ENCODE results near the gene ANK2. TPM values are rescaled to one million over a fixed set of nuclear protein-coding genes. Genes with fewer than 3 reads are reported as not detected.

Gene ANK2
- polyA plus RNA-seq, 1 donor (not counting 4 experiments of a cell fraction or from before 2014, with no cell fraction given) = 0.22 TPM

DNA sequence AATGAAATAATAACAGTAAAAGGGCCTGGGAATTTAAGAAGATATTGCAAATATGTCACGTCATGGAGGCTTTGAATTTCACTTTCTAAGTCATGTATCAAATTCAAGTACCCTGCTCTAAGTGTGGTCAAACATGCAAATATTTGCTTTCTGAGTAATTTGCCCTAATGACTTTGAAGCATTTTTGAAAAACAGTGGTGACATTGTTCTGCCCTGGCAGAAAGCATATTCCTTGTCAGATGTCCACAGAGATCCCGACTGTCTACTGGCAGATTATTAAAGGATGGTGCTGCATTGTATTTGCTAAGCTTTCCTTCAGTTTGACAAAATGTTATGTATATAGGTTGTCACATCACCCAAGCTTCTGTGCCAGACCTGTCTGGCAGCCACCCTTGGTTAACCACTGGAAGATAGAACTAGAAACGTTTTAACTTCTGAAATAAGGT, 92.5 kb downstream of the ANK2 start:
- Histone ChIP-seq H3K4me3 (ENCODE audit: control insufficient read depth in 2 of 3, extremely low read depth in 1 of 3, insufficient read depth in 2 of 3, low read depth in 1 of 3, low read length in 3 of 3) (no peak overlapping the region), H3K4me2 (ENCODE audit: control insufficient read depth, extremely low read depth, insufficient read depth, low read depth, low read length) (no peak overlapping the region)
- no peak for DNase-seq (ENCODE audit: low read depth, low spot score)

DNA sequence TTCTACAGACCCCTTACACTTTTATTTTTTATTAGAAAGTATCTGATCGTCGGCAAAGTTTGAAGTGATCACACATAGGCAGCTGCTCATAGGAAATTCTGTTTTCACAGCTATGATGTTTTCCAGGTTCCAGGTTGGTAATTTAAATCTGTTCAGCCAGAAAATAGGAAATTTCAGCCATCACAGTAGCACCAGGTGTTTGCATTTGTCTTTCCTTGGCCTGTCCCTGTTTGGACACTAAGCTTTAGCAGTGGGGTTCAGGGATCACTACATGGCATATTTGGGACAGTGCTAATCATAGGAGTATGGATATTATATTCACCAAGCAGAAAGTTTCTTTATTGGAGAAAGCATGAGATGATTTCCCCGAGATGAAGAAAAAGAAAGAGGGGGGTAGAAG, 92.9 kb downstream of the ANK2 start:
- no peak overlapping the region for H3K27ac ChIP-seq (ENCODE audit: control insufficient read depth, insufficient read depth, low read length)

More for the DNA sequence above, 92.5 kb downstream of the ANK2 start:
- Histone ChIP-seq H3K27me3 (ENCODE audit: control insufficient read depth, extremely low read depth, insufficient read depth, low read length) (no peaks in the 10 kb centered on the region), H4K20me1 (ENCODE audit: control insufficient read depth, extremely low read depth, insufficient read depth, low read length) (no peaks in the 10 kb centered on the region), H3K36me3 (ENCODE audit: control insufficient read depth in 2 of 2, extremely low read depth in 1 of 2, insufficient read depth in 2 of 2, low read length in 2 of 2) (no peaks in the 10 kb centered on the region), H3K9me3 (ENCODE audit: control insufficient read depth, low read depth, low read length) (no peaks in the 10 kb centered on the region), H2AFZ (ENCODE audit: control insufficient read depth, low read length) (no peak overlapping the region), H3K4me1 (ENCODE audit: control insufficient read depth, extremely low read depth, insufficient read depth, low read length) (no peaks in the 10 kb centered on the region), H3K27ac (ENCODE audit: control insufficient read depth, insufficient read depth, low read length) (no peak overlapping the region), H3K9me1 (ENCODE audit: control insufficient read depth, extremely low read depth, insufficient read depth, low read length) (no peaks in the 10 kb centered on the region), H3K79me2 (ENCODE audit: control insufficient read depth, insufficient read depth, low read length) (no peaks in the 10 kb centered on the region), H3K9ac (ENCODE audit: control insufficient read depth, extremely low read depth, insufficient read depth, low read length) (no peak overlapping the region)
- dilution Hi-C loops (cut with MboI; ENCODE audit: extremely low pct_ligation_motif_present, low sequenced_read_pairs) = no loop called here
- TF ChIP-seq, protein P1, sequence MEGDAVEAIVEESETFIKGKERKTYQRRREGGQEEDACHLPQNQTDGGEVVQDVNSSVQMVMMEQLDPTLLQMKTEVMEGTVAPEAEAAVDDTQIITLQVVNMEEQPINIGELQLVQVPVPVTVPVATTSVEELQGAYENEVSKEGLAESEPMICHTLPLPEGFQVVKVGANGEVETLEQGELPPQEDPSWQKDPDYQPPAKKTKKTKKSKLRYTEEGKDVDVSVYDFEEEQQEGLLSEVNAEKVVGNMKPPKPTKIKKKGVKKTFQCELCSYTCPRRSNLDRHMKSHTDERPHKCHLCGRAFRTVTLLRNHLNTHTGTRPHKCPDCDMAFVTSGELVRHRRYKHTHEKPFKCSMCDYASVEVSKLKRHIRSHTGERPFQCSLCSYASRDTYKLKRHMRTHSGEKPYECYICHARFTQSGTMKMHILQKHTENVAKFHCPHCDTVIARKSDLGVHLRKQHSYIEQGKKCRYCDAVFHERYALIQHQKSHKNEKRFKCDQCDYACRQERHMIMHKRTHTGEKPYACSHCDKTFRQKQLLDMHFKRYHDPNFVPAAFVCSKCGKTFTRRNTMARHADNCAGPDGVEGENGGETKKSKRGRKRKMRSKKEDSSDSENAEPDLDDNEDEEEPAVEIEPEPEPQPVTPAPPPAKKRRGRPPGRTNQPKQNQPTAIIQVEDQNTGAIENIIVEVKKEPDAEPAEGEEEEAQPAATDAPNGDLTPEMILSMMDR (optimal IDR thresholded peaks at IDR 0.05 in 1 of 3, IDR thresholded peaks at IDR 0.05 in 1 of 3, conservative IDR thresholded peaks at IDR 0.05 in 1 of 3; ENCODE audit: extremely low read depth in 1 of 3, insufficient read depth in 2 of 3, low read length in 3 of 3) = no peak
- no peak for TF ChIP-seq EZH2 (IDR thresholded peaks at IDR 0.05; ENCODE audit: low read length)
- FAIRE-seq = no peak

More for the DNA sequence above, 92.9 kb downstream of the ANK2 start:
- dilution Hi-C loops (cut with MboI; ENCODE audit: extremely low pct_ligation_motif_present, low sequenced_read_pairs) = no loop called here
- Histone ChIP-seq H3K9me1 (ENCODE audit: control insufficient read depth, extremely low read depth, insufficient read depth, low read length) (no peaks in the 10 kb centered on the region), H3K4me1 (ENCODE audit: control insufficient read depth, extremely low read depth, insufficient read depth, low read length) (no peaks in the 10 kb centered on the region), H2AFZ (ENCODE audit: control insufficient read depth, low read length) (no peak overlapping the region), H3K36me3 (ENCODE audit: control insufficient read depth in 2 of 2, extremely low read depth in 1 of 2, insufficient read depth in 2 of 2, low read length in 2 of 2) (no peaks in the 10 kb centered on the region), H3K4me2 (ENCODE audit: control insufficient read depth, extremely low read depth, insufficient read depth, low read depth, low read length) (no peak overlapping the region), H4K20me1 (ENCODE audit: control insufficient read depth, extremely low read depth, insufficient read depth, low read length) (no peaks in the 10 kb centered on the region), H3K4me3 (ENCODE audit: control insufficient read depth in 2 of 3, extremely low read depth in 1 of 3, insufficient read depth in 2 of 3, low read depth in 1 of 3, low read length in 3 of 3) (no peak overlapping the region), H3K9ac (ENCODE audit: control insufficient read depth, extremely low read depth, insufficient read depth, low read length) (no peak overlapping the region), H3K79me2 (ENCODE audit: control insufficient read depth, insufficient read depth, low read length) (no peaks in the 10 kb centered on the region), H3K9me3 (ENCODE audit: control insufficient read depth, low read depth, low read length) (no peaks in the 10 kb centered on the region), H3K27me3 (ENCODE audit: control insufficient read depth, extremely low read depth, insufficient read depth, low read length) (no peaks in the 10 kb centered on the region)
- no peak for TF ChIP-seq EZH2 (IDR thresholded peaks at IDR 0.05; ENCODE audit: low read length)
- TF ChIP-seq, protein P1 (optimal IDR thresholded peaks at IDR 0.05 in 1 of 3, IDR thresholded peaks at IDR 0.05 in 1 of 3, conservative IDR thresholded peaks at IDR 0.05 in 1 of 3; ENCODE audit: extremely low read depth in 1 of 3, insufficient read depth in 2 of 3, low read length in 3 of 3) = no peak
- DNase-seq (ENCODE audit: low read depth, low spot score) (no peak), FAIRE-seq (no peak)
